Measurements from ENCODE around the gene FYCO1. TPM values are rescaled to one million over a fixed set of nuclear protein-coding genes. Genes with fewer than 3 reads are reported as not detected.

Gene FYCO1
- total and polyA plus RNA-seq, 10 of the 15 experiments (the other 5 are each of a cell fraction or from before 2014, with no cell fraction given): 1.5 to 8.4 (median 6.5) TPM

DNA sequence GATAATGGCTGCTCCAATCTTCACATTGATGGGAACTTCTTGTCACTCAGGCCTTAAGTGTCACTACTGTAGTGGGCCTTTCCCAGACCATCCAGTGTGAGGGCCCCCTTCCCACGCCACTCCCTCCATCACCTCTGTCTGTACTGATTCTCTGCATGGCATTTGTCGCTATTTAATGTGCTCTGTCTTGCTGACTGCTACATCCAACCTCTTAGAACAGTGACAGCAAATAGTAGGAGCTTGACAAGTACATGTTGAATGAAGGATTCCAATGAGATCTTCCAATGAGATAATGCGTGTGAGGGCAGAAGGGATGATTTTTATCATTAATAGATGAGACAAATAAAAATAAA is 114.9 kb downstream of the FYCO1 start:
- no peak for FAIRE-seq
- SMC1A ChIA-PET (ENCODE audit: uncharacterized antibody, unreplicated experiment): interaction anchor here (1.0 to 11.2 kb wide), 14 partner anchors 9 to 315 kb away, joined by 3 to 199 read pairs (median 7); no protein-coding TSS in a partner anchor
- Histone ChIP-seq H3K27me3 (replicated peaks in 1 of 2; ENCODE audit: control insufficient read depth in 2 of 2, insufficient read depth in 2 of 2, low read length in 1 of 2) (peaks cover 0 to 3% of the 10 kb centered on the region in 2 experiments; a peak in 1 of 4 replicates), H3K4me2 (ENCODE audit: control insufficient read depth, insufficient read depth) (peak overlapping the region; percentile 13; the same call in 1 of the 2 replicates), H3K36me3 (ENCODE audit: control insufficient read depth in 2 of 2, insufficient read depth in 2 of 2, low read length in 1 of 2) (peaks cover 0 to 2% of the 10 kb centered on the region in 2 experiments; a peak in 2 of 4 replicates), H3K4me3 (no peak overlapping the region), H3K9me3 (replicated peaks; ENCODE audit: control insufficient read depth, insufficient read depth, low read length) (no peaks in the 10 kb centered on the region), H3K27ac (ENCODE audit: control insufficient read depth, insufficient read depth) (peak overlapping the region; percentile 56; the same call in 1 of the 2 replicates), H4K20me1 (ENCODE audit: control insufficient read depth, insufficient read depth) (no peaks in the 10 kb centered on the region), H2AFZ (ENCODE audit: control insufficient read depth, low read depth, low read length) (no peak overlapping the region), H3K79me2 (ENCODE audit: control insufficient read depth, insufficient read depth, low read length) (no peaks in the 10 kb centered on the region), H3K9ac (ENCODE audit: control insufficient read depth, insufficient read depth, low read length) (no peak overlapping the region), H3K4me1 (ENCODE audit: control insufficient read depth, insufficient read depth, low read length) (peaks cover 40% of the 10 kb centered on the region)
- in situ Hi-C loops (cut with MboI) (no loop called here), intact Hi-C loops (cut with micrococcal nuclease; ENCODE audit: unreplicated experiment) (loop anchor here (1.0 kb wide), 2 partner anchors 15 to 35 kb away; no protein-coding TSS in a partner anchor)
- BruUV-seq (replicated peaks): TSS peak; percentile 6
- POLR2A ChIA-PET: interaction anchor here (1.1 to 6.5 kb wide), 9 partner anchors 10 to 39 kb away, joined by 3 to 95 read pairs (median 13); no protein-coding TSS in a partner anchor
- DNase-seq (ENCODE audit: low read depth, low spot score): no peak
- WGBS (ENCODE audit: insufficient coverage, insufficient replicate concordance, low lambda C conversion rate, missing lambda C conversion rate): 39% methylated on average over 3 of the region's 3 CpGs
- RAD21 ChIA-PET (ENCODE audit: unreplicated experiment): interaction anchor here (0.6 to 12.3 kb wide), 19 partner anchors 10 to 489 kb away, joined by 3 to 229 read pairs (median 6); partner anchors contain the start of gene LZTFL1
- ATAC-seq: no peak
- CTCF ChIA-PET: interaction anchor here (0.8 to 2.7 kb wide), 9 partner anchors 13 to 121 kb away, joined by 4 to 23 read pairs (median 8); no protein-coding TSS in a partner anchor
- TF ChIP-seq YY1 (IDR thresholded peaks at IDR 0.05; ENCODE audit: low read depth, low read length): 0 out of 2 replicates have a peak, but pooled peaks have one; percentile 22
- TF ChIP-seq RB1 (IDR thresholded peaks at IDR 0.05; ENCODE audit: borderline replicate concordance): no peak
- TF ChIP-seq SIX5 (IDR thresholded peaks at IDR 0.05; ENCODE audit: low read depth, low read length, severe bottlenecking): no peak
- TF ChIP-seq, protein P1, sequence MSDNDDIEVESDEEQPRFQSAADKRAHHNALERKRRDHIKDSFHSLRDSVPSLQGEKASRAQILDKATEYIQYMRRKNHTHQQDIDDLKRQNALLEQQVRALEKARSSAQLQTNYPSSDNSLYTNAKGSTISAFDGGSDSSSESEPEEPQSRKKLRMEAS (IDR thresholded peaks at IDR 0.05; ENCODE audit: low read depth, low read length): no peak

DNA sequence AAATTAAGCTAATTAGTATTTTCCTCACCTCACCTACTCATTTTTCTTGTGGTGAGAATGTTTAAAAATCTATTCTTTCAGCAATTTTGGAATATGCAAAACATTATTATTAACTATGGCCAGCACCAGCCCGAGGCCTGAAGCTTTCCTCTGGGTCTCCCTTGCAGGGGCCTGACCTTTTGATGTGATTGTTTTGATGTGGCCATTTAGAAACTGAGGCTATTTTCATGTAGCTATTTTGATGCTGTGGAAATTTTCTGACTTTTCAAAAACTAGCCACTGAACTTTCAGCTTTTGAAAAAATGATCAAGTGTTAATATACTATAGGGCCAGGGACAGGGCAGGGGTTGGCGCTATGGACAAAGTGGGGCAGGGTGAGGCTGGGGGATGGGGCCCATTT is 117.5 kb downstream of the FYCO1 start:
- SMC1A ChIA-PET (ENCODE audit: uncharacterized antibody, unreplicated experiment): interaction anchor here (0.8 to 11.2 kb wide), 14 partner anchors 10 to 181 kb away, joined by 3 to 199 read pairs (median 4); no protein-coding TSS in a partner anchor
- in situ Hi-C loops (cut with MboI): no loop called here
- FAIRE-seq: no peak
- no peaks in the 10 kb centered on the region for H4K20me1 ChIP-seq (ENCODE audit: control insufficient read depth, insufficient read depth)
- BruUV-seq (replicated peaks): no TSS peak
- H3K9ac ChIP-seq (ENCODE audit: control insufficient read depth, insufficient read depth, low read length): no peak overlapping the region
- H3K4me3 ChIP-seq: no peak overlapping the region
- POLR2A ChIA-PET: interaction anchor here (0.5 to 6.5 kb wide), 13 partner anchors 10 to 688 kb away, joined by 3 to 95 read pairs (median 3); no protein-coding TSS in a partner anchor
- H3K27me3 ChIP-seq (replicated peaks in 1 of 2; ENCODE audit: control insufficient read depth in 2 of 2, insufficient read depth in 2 of 2, low read length in 1 of 2): peaks cover 0 to 3% of the 10 kb centered on the region in 2 experiments; a peak in 1 of 4 replicates
- no peak overlapping the region for H3K27ac ChIP-seq (ENCODE audit: control insufficient read depth, insufficient read depth)
- H3K4me2 ChIP-seq (ENCODE audit: control insufficient read depth, insufficient read depth): peak overlapping the region; percentile 38; the same call in 1 of the 2 replicates
- H3K9me3 ChIP-seq (replicated peaks; ENCODE audit: control insufficient read depth, insufficient read depth, low read length): no peaks in the 10 kb centered on the region
- peaks cover 23% of the 10 kb centered on the region for H3K4me1 ChIP-seq (ENCODE audit: control insufficient read depth, insufficient read depth, low read length)
- CTCF ChIA-PET: interaction anchor here (0.6 to 1.9 kb wide), 8 partner anchors 10 to 206 kb away, joined by 3 to 6 read pairs (median 3); no protein-coding TSS in a partner anchor
- H3K79me2 ChIP-seq (ENCODE audit: control insufficient read depth, insufficient read depth, low read length): no peaks in the 10 kb centered on the region
- peaks cover 0 to 2% of the 10 kb centered on the region in 2 experiments; a peak in 1 of 4 replicates for H3K36me3 ChIP-seq (ENCODE audit: control insufficient read depth in 2 of 2, insufficient read depth in 2 of 2, low read length in 1 of 2)
- WGBS (ENCODE audit: insufficient coverage, insufficient replicate concordance, low lambda C conversion rate, missing lambda C conversion rate): 49% methylated on average over 2 of the region's 2 CpGs
- DNase-seq (ENCODE audit: low read depth, low spot score): no peak
- RAD21 ChIA-PET (ENCODE audit: unreplicated experiment): interaction anchor here (0.8 to 12.3 kb wide), 9 partner anchors 10 to 50 kb away, joined by 3 to 229 read pairs (median 5); no protein-coding TSS in a partner anchor
- no peak overlapping the region for H2AFZ ChIP-seq (ENCODE audit: control insufficient read depth, low read depth, low read length)
- peak; percentile 68 for ATAC-seq
- intact Hi-C loops (cut with micrococcal nuclease; ENCODE audit: unreplicated experiment): no loop called here
- TF ChIP-seq CHD4 (IDR thresholded peaks at IDR 0.05) (no peak), PAX5 (IDR thresholded peaks at IDR 0.05; ENCODE audit: borderline replicate concordance, low read depth, low read length) (0 out of 2 replicates have a peak, but pooled peaks have one; percentile 32), RFX5 (IDR thresholded peaks at IDR 0.05; ENCODE audit: low read depth, low read length) (no peak), GABPA (IDR thresholded peaks at IDR 0.05; ENCODE audit: low read depth) (0 out of 2 replicates have a peak, but pooled peaks have one; percentile 21), EZH2 (IDR thresholded peaks at IDR 0.05; ENCODE audit: borderline replicate concordance, control insufficient read depth, low read depth, low read length) (no peak)
- TF ChIP-seq, protein P2, sequence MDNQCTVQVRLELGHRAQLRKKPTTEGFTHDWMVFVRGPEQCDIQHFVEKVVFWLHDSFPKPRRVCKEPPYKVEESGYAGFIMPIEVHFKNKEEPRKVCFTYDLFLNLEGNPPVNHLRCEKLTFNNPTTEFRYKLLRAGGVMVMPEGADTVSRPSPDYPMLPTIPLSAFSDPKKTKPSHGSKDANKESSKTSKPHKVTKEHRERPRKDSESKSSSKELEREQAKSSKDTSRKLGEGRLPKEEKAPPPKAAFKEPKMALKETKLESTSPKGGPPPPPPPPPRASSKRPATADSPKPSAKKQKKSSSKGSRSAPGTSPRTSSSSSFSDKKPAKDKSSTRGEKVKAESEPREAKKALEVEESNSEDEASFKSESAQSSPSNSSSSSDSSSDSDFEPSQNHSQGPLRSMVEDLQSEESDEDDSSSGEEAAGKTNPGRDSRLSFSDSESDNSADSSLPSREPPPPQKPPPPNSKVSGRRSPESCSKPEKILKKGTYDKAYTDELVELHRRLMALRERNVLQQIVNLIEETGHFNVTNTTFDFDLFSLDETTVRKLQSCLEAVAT (IDR thresholded peaks at IDR 0.05): no peak
- TF ChIP-seq, protein P3, sequence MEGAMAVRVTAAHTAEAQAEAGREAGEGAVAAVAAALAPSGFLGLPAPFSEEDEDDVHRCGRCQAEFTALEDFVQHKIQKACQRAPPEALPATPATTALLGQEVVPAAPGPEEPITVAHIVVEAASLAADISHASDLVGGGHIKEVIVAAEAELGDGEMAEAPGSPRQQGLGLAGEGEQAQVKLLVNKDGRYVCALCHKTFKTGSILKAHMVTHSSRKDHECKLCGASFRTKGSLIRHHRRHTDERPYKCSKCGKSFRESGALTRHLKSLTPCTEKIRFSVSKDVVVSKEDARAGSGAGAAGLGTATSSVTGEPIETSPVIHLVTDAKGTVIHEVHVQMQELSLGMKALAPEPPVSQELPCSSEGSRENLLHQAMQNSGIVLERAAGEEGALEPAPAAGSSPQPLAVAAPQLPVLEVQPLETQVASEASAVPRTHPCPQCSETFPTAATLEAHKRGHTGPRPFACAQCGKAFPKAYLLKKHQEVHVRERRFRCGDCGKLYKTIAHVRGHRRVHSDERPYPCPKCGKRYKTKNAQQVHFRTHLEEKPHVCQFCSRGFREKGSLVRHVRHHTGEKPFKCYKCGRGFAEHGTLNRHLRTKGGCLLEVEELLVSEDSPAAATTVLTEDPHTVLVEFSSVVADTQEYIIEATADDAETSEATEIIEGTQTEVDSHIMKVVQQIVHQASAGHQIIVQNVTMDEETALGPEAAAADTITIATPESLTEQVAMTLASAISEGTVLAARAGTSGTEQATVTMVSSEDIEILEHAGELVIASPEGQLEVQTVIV (IDR thresholded peaks at IDR 0.05; ENCODE audit: borderline replicate concordance, partially characterized antibody): no peak

Measured in GM12878 (cell line).